ENCODE measurements around the gene CUL3.

GRCh38 chr2:224612578-224612977, 27.4 kb upstream of the CUL3 start:
- TF ChIP-seq POLR2AphosphoS5 (IDR thresholded peaks at IDR 0.05; ENCODE audit: borderline replicate concordance, low read depth, low read length) = no peak
- no peak for TF ChIP-seq EZH2 (IDR thresholded peaks at IDR 0.05)
- no peak for TF ChIP-seq FOXP2 (optimal IDR thresholded peaks at IDR 0.05; ENCODE audit: control extremely low read depth, extremely low read length, insufficient read depth)

Data from SK-N-MC (cell line).